ENCODE data around the gene BCL2L1. TPM values are rescaled to one million over a fixed set of nuclear protein-coding genes. Genes with fewer than 3 reads are reported as not detected.

Gene BCL2L1
- total and polyA plus RNA-seq, 10 of the 15 experiments (the other 5 are each of a cell fraction or from before 2014, with no cell fraction given), result 0.63 to 67.7 (median 43.6) TPM

DNA sequence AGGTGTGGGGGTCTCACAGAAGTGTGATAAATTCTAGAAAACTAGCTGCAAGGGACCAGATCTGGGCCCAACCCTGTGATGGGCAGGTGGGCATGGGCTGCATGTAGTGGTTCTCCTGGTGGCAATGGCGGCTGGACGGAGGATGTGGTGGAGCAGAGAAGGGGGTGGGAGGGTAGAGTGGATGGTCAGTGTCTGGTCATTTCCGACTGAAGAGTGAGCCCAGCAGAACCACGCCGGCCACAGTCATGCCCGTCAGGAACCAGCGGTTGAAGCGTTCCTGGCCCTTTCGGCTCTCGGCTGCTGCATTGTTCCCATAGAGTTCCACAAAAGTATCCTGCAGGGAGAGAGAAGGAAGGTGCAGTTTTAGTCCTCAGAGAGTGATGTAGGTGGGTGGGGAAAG lies 56.9 kb downstream of the BCL2L1 start:
- Histone ChIP-seq H3K4me3 (no peak overlapping the region), H2AFZ (ENCODE audit: control insufficient read depth, low read depth, low read length) (no peak overlapping the region), H3K79me2 (ENCODE audit: control insufficient read depth, insufficient read depth, low read length) (no peaks in the 10 kb centered on the region), H3K27ac (ENCODE audit: control insufficient read depth, insufficient read depth) (no peak overlapping the region), H3K4me1 (ENCODE audit: control insufficient read depth, insufficient read depth, low read length) (peaks cover 3% of the 10 kb centered on the region; the same call in 1 of the 2 replicates), H3K27me3 (replicated peaks in 1 of 2; ENCODE audit: control insufficient read depth in 2 of 2, insufficient read depth in 2 of 2, low read length in 1 of 2) (no peaks in the 10 kb centered on the region), H3K36me3 (ENCODE audit: control insufficient read depth in 2 of 2, insufficient read depth in 2 of 2, low read length in 1 of 2) (peaks cover 0 to 12% of the 10 kb centered on the region in 2 experiments; a peak in 3 of 4 replicates), H3K9me3 (replicated peaks; ENCODE audit: control insufficient read depth, insufficient read depth, low read length) (no peaks in the 10 kb centered on the region), H3K4me2 (ENCODE audit: control insufficient read depth, insufficient read depth) (no peak overlapping the region), H3K9ac (ENCODE audit: control insufficient read depth, insufficient read depth, low read length) (no peak overlapping the region), H4K20me1 (ENCODE audit: control insufficient read depth, insufficient read depth) (no peaks in the 10 kb centered on the region)
- in situ Hi-C loops (cut with MboI) (no loop called here), intact Hi-C loops (cut with micrococcal nuclease; ENCODE audit: unreplicated experiment) (no loop called here)
- RAD21 ChIA-PET (ENCODE audit: unreplicated experiment), result interaction anchor here (2.6 to 3.1 kb wide), 2 partner anchors 53 to 58 kb away, joined by 15 to 23 read pairs; no protein-coding TSS in a partner anchor
- WGBS (ENCODE audit: insufficient coverage, insufficient replicate concordance, low lambda C conversion rate, missing lambda C conversion rate), result 98% methylated on average over 10 of the region's 10 CpGs
- CTCF ChIA-PET, result interaction anchor here (0.8 to 7.3 kb wide), 3 partner anchors 18 to 54 kb away, joined by 3 to 531 read pairs (median 3); partner anchors contain the start of gene BCL2L1
- no TSS peak for BruUV-seq (replicated peaks)
- DNase-seq (ENCODE audit: low read depth, low spot score) (no peak), ATAC-seq (no peak), FAIRE-seq (no peak)
- TF ChIP-seq, protein P1, sequence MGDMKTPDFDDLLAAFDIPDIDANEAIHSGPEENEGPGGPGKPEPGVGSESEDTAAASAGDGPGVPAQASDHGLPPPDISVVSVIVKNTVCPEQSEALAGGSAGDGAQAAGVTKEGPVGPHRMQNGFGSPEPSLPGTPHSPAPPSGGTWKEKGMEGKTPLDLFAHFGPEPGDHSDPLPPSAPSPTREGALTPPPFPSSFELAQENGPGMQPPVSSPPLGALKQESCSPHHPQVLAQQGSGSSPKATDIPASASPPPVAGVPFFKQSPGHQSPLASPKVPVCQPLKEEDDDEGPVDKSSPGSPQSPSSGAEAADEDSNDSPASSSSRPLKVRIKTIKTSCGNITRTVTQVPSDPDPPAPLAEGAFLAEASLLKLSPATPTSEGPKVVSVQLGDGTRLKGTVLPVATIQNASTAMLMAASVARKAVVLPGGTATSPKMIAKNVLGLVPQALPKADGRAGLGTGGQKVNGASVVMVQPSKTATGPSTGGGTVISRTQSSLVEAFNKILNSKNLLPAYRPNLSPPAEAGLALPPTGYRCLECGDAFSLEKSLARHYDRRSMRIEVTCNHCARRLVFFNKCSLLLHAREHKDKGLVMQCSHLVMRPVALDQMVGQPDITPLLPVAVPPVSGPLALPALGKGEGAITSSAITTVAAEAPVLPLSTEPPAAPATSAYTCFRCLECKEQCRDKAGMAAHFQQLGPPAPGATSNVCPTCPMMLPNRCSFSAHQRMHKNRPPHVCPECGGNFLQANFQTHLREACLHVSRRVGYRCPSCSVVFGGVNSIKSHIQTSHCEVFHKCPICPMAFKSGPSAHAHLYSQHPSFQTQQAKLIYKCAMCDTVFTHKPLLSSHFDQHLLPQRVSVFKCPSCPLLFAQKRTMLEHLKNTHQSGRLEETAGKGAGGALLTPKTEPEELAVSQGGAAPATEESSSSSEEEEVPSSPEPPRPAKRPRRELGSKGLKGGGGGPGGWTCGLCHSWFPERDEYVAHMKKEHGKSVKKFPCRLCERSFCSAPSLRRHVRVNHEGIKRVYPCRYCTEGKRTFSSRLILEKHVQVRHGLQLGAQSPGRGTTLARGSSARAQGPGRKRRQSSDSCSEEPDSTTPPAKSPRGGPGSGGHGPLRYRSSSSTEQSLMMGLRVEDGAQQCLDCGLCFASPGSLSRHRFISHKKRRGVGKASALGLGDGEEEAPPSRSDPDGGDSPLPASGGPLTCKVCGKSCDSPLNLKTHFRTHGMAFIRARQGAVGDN (IDR thresholded peaks at IDR 0.05), result no peak
- TF ChIP-seq ZBTB33 (IDR thresholded peaks at IDR 0.05), result no peak
- no peak for TF ChIP-seq IKZF2 (IDR thresholded peaks at IDR 0.05)
- no peak for TF ChIP-seq SPI1 (IDR thresholded peaks at IDR 0.05; ENCODE audit: borderline replicate concordance, insufficient read depth, low read depth, low read length)
- TF ChIP-seq, protein P2, sequence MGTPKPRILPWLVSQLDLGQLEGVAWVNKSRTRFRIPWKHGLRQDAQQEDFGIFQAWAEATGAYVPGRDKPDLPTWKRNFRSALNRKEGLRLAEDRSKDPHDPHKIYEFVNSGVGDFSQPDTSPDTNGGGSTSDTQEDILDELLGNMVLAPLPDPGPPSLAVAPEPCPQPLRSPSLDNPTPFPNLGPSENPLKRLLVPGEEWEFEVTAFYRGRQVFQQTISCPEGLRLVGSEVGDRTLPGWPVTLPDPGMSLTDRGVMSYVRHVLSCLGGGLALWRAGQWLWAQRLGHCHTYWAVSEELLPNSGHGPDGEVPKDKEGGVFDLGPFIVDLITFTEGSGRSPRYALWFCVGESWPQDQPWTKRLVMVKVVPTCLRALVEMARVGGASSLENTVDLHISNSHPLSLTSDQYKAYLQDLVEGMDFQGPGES (IDR thresholded peaks at IDR 0.05), result no peak
- SMC1A ChIA-PET (ENCODE audit: uncharacterized antibody, unreplicated experiment), result interaction anchor here (9.8 kb wide), 1 partner anchor 55 kb away, joined by 321 read pairs; the partner anchor contains the start of gene BCL2L1
- POLR2A ChIA-PET, result no interaction called here
